ENCODE data around the gene SPTBN1. TPM values are rescaled to one million over a fixed set of nuclear protein-coding genes. Genes with fewer than 3 reads are reported as not detected.

SPTBN1 gene
- total and polyA plus RNA-seq, 9 of the 15 experiments (the other 6 are each of a cell fraction or from before 2014, with no cell fraction given) = 8.9 to 66.8 (median 31.4) TPM

GRCh38 chr2:54605836-54606235 is 149.7 kb downstream of the SPTBN1 start:
- CTCF ChIA-PET (ENCODE audit: low intra/inter-chr PET ratio) = no interaction called here
- no peak overlapping the region for H3K27ac ChIP-seq (ENCODE audit: extremely low read depth, low read depth, low read length)
- POLR2A ChIA-PET = interaction anchor here (1.2 to 2.3 kb wide), 4 partner anchors 8 to 26 kb away, joined by 3 to 5 read pairs (median 4); no protein-coding TSS in a partner anchor
- no peaks in the 10 kb centered on the region; the same call in 2 of the 3 replicates for H3K36me3 ChIP-seq (ENCODE audit: control insufficient read depth, insufficient read depth, low read length)
- H4K20me1 ChIP-seq (replicated peaks; ENCODE audit: control insufficient read depth, insufficient read depth, low read length) = no peaks in the 10 kb centered on the region
- BruUV-seq (replicated peaks) = no TSS peak
- in situ Hi-C loops (cut with MboI) (no loop called here), intact Hi-C loops (cut with micrococcal nuclease) (no loop called here)
- H2AFZ ChIP-seq (ENCODE audit: low read depth, low read length) = no peak overlapping the region
- no peak for TF ChIP-seq ZNF655 (CRISPR knock-in tag; IDR thresholded peaks at IDR 0.05)
- no peak for TF ChIP-seq HOMEZ (CRISPR knock-in tag; IDR thresholded peaks at IDR 0.05)
- TF ChIP-seq ZNF3 (CRISPR knock-in tag; IDR thresholded peaks at IDR 0.05) = no peak
- TF ChIP-seq SRSF1 (IDR thresholded peaks at IDR 0.05; ENCODE audit: low read depth, low read length) = no peak
- no peak for TF ChIP-seq ZNF354B (CRISPR knock-in tag; IDR thresholded peaks at IDR 0.05)
- TF ChIP-seq ZSCAN29 (IDR thresholded peaks at IDR 0.05) = no peak
- no peak for TF ChIP-seq NFATC3 (IDR thresholded peaks at IDR 0.05)
- no peak for TF ChIP-seq NRF1 (conservative IDR thresholded peaks at IDR 0.05 in 1 of 2, IDR thresholded peaks at IDR 0.05 in 1 of 2)
- no peak for TF ChIP-seq CREM (IDR thresholded peaks at IDR 0.05; ENCODE audit: low read depth)
- no peak for TF ChIP-seq ESRRA (IDR thresholded peaks at IDR 0.05; ENCODE audit: borderline replicate concordance, low read depth)
- no peak for TF ChIP-seq ETV6 (IDR thresholded peaks at IDR 0.05; ENCODE audit: borderline replicate concordance in 1 of 2, low read depth in 2 of 2, low read length in 1 of 2)
- no peak for TF ChIP-seq ETV6 (CRISPR knock-in tag; IDR thresholded peaks at IDR 0.05; ENCODE audit: borderline replicate concordance)
- no peak for TF ChIP-seq ZNF717 (CRISPR knock-in tag; IDR thresholded peaks at IDR 0.05)
- TF ChIP-seq SMAD1 (IDR thresholded peaks at IDR 0.05; ENCODE audit: low read depth, low read length, partially characterized antibody) = no peak
- no peak for TF ChIP-seq ZFP1 (CRISPR knock-in tag; IDR thresholded peaks at IDR 0.05)
- TF ChIP-seq RB1 (IDR thresholded peaks at IDR 0.05; ENCODE audit: low read depth) = no peak
- TF ChIP-seq TCF7 (IDR thresholded peaks at IDR 0.05; ENCODE audit: borderline replicate concordance) = no peak
- TF ChIP-seq DNMT1 (IDR thresholded peaks at IDR 0.05) = no peak
- TF ChIP-seq KDM1A (IDR thresholded peaks at IDR 0.05) = no peak
- no peak for TF ChIP-seq NFYB (IDR thresholded peaks at IDR 0.05; ENCODE audit: extremely low read depth, insufficient read length)
- TF ChIP-seq SAFB2 (IDR thresholded peaks at IDR 0.05; ENCODE audit: borderline replicate concordance, low read depth, low read length, severe bottlenecking) = no peak
- H3K4me1 ChIP-seq (replicated peaks in 1 of 2; ENCODE audit: control insufficient read depth in 2 of 2, insufficient read depth in 2 of 2, low read length in 2 of 2) = peaks cover 11 to 37% of the 10 kb centered on the region in 2 experiments
- FAIRE-seq = no peak
- H3K27me3 ChIP-seq (ENCODE audit: control insufficient read depth in 2 of 2, insufficient read depth in 2 of 2, low read length in 2 of 2) = no peaks in the 10 kb centered on the region
- no peak for ATAC-seq
- peaks cover 73% of the 10 kb centered on the region for H3K79me2 ChIP-seq (ENCODE audit: control insufficient read depth, insufficient read depth, low read length)
- H3K9ac ChIP-seq (ENCODE audit: insufficient read depth in 1 of 2, low read depth in 2 of 2, low read length in 2 of 2) = no peak overlapping the region
- no peak overlapping the region for H3K4me3 ChIP-seq
- no peak overlapping the region for H3K4me2 ChIP-seq (ENCODE audit: insufficient read depth, low read length)
- H3K9me3 ChIP-seq (replicated peaks; ENCODE audit: control insufficient read depth, insufficient read depth, low read depth, low read length) = no peaks in the 10 kb centered on the region
- DNase-seq (ENCODE audit: extremely low read depth in 1 of 4, low spot score in 3 of 4) = no peak
- H3K9me1 ChIP-seq (ENCODE audit: control insufficient read depth, insufficient read depth, low read length) = no peaks in the 10 kb centered on the region
- 94% methylated on average over 3 of the region's 3 CpGs for WGBS (ENCODE audit: insufficient coverage, low coverage, missing lambda C conversion rate)

All from K562 (cell line).